ENCODE data around the gene IL17C. TPM values are rescaled to one million over a fixed set of nuclear protein-coding genes. Genes with fewer than 3 reads are reported as not detected.
A peak's percentile ranks its signal among the peaks of the same experiment; 100 is the strongest.

IL17C gene
- total and polyA plus RNA-seq, 9 of the 15 experiments (the other 6 are each of a cell fraction or from before 2014, with no cell fraction given), result not detected

- TF ChIP-seq ZNF121 (CRISPR knock-in tag; conservative IDR thresholded peaks at IDR 0.05) (no peak), NONO (IDR thresholded peaks at IDR 0.05; ENCODE audit: low read depth in 2 of 2, low read length in 1 of 2) (peak; percentile 37 to 88; a peak in 3 of 4 replicates), MYC (IDR thresholded peaks at IDR 0.05; ENCODE audit: low read depth, low read length) (peak; percentile 71; the same call in 1 of the 2 replicates), MYC (CRISPR knock-in tag; IDR thresholded peaks at IDR 0.05; ENCODE audit: borderline replicate concordance, low read depth) (no peak), SMAD4 (CRISPR knock-in tag; conservative IDR thresholded peaks at IDR 0.05) (peak; percentile 37), PTBP1 (IDR thresholded peaks at IDR 0.05; ENCODE audit: low read depth, low read length) (0 out of 2 replicates have a peak, but pooled peaks have one; percentile 45), USF2 (CRISPR knock-in tag; IDR thresholded peaks at IDR 0.05) (no peak), ZNF282 (CRISPR knock-in tag; IDR thresholded peaks at IDR 0.05) (peak; percentile 66; the same call in 1 of the 2 replicates), ZNF445 (CRISPR knock-in tag; IDR thresholded peaks at IDR 0.05; ENCODE audit: low read depth) (no peak), DPF2 (IDR thresholded peaks at IDR 0.05) (no peak; the same call in 1 of the 2 replicates), HES1 (IDR thresholded peaks at IDR 0.05; ENCODE audit: low read depth) (no peak), FIP1L1 (IDR thresholded peaks at IDR 0.05; ENCODE audit: low read depth, low read length, poor library complexity, severe bottlenecking) (peak; percentile 65), RB1 (IDR thresholded peaks at IDR 0.05; ENCODE audit: low read depth) (peak; percentile 40), U2AF1 (optimal IDR thresholded peaks at IDR 0.05; ENCODE audit: low read depth, low read length) (peak; percentile 69), NR0B1 (IDR thresholded peaks at IDR 0.05; ENCODE audit: partially characterized antibody) (no peak), GATAD2A (IDR thresholded peaks at IDR 0.05) (peak; percentile 92), SP2 (IDR thresholded peaks at IDR 0.05; ENCODE audit: extremely low read depth, low read depth, low read length, poor library complexity, severe bottlenecking) (peak; percentile 65), SP1 (CRISPR knock-in tag; IDR thresholded peaks at IDR 0.05) (peak; percentile 97)
- TF ChIP-seq, protein P1, sequence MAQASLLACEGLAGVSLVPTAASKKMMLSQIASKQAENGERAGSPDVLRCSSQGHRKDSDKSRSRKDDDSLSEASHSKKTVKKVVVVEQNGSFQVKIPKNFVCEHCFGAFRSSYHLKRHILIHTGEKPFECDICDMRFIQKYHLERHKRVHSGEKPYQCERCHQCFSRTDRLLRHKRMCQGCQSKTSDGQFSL (CRISPR knock-in tag; IDR thresholded peaks at IDR 0.05), result peak; percentile 55; the same call in 1 of the 2 replicates
- TF ChIP-seq, protein P1 (tag; IDR thresholded peaks at IDR 0.05), result no peak
These were observed 24.7 kb downstream of the IL17C start, which contains the start of gene MVD (continued) for GRCh38 chr16:88662843-88663606.

Data from K562 (cell line).